Brain microvascular endothelial cell (primary cell): ENCODE measurements around the gene TMEM123.

Experiments
- DNase-seq: peaks from one replicate; pipeline ENCODE4 v3.0.0-alpha.2; 2020
- H3K27ac ChIP-seq: fragments of 250-450 bp; sonication (Bioruptor Pico); 2 replicates; pipeline ENCODE4 v1.5.1; 2020; ENCODE audit warnings: mild to moderate bottlenecking, moderate library complexity
- H3K27me3 ChIP-seq: fragments of 250-450 bp; sonication (Bioruptor Pico); replicated peaks from 2 replicates; pipeline ENCODE4 v1.5.1; 2020; ENCODE audit warnings: mild to moderate bottlenecking
- H3K36me3 ChIP-seq: fragments of 250-450 bp; sonication (Bioruptor Pico); replicated peaks from 2 replicates; pipeline ENCODE4 v1.5.1; 2020; ENCODE audit warnings: mild to moderate bottlenecking
- H3K4me3 ChIP-seq: 2 replicates; pipeline ENCODE4 v1.5.1; 2011; ENCODE audit warnings: low read depth, mild to moderate bottlenecking, control low read depth, low read length, moderate library complexity
- in situ Hi-C: cut with HindIII; loops from 2 replicates; pipeline ENCODE4 v1.10.0; 2017; ENCODE audit warnings: low sequenced_read_pairs, low pct_ligation_motif_present
- TF ChIP-seq, protein P1 (sequence below): IDR thresholded peaks from 2 replicates; pipeline ENCODE4 v1.5.1; 2011; ENCODE audit warnings: low read depth, mild to moderate bottlenecking, moderate library complexity, low read length, control low read depth, inconsistent platforms; ENCODE audit errors: missing control alignments

TMEM123 gene

DNA sequence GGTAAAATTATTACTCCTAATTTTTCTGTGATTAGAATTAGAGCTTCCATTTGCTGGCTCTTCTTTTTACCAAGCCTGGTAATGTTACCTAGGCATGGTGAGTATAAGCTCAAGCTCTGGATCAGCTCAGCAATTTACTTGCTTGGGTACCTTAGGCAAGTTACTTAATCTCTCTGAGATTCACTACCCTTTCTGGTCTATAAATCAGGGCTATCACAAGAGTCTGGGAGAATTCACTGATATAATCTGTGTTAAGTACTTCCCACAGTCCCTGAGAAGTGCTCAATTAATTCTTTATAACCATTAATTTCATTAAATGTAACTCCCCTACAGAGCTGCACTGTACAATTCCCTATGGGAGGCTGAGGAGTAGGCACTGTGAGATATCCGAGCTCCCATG lies 44.2 kb downstream of the TMEM123 start:
- H3K27ac ChIP-seq, result no peak overlapping the region
- in situ Hi-C loops, result no loop called here
- H3K36me3 ChIP-seq, result peaks cover 3% of the 10 kb centered on the region
- H3K4me3 ChIP-seq, result no peak overlapping the region
- no peaks in the 10 kb centered on the region for H3K27me3 ChIP-seq
- DNase-seq, result no peak
- TF ChIP-seq, protein P1, sequence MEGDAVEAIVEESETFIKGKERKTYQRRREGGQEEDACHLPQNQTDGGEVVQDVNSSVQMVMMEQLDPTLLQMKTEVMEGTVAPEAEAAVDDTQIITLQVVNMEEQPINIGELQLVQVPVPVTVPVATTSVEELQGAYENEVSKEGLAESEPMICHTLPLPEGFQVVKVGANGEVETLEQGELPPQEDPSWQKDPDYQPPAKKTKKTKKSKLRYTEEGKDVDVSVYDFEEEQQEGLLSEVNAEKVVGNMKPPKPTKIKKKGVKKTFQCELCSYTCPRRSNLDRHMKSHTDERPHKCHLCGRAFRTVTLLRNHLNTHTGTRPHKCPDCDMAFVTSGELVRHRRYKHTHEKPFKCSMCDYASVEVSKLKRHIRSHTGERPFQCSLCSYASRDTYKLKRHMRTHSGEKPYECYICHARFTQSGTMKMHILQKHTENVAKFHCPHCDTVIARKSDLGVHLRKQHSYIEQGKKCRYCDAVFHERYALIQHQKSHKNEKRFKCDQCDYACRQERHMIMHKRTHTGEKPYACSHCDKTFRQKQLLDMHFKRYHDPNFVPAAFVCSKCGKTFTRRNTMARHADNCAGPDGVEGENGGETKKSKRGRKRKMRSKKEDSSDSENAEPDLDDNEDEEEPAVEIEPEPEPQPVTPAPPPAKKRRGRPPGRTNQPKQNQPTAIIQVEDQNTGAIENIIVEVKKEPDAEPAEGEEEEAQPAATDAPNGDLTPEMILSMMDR, result no peak

DNA sequence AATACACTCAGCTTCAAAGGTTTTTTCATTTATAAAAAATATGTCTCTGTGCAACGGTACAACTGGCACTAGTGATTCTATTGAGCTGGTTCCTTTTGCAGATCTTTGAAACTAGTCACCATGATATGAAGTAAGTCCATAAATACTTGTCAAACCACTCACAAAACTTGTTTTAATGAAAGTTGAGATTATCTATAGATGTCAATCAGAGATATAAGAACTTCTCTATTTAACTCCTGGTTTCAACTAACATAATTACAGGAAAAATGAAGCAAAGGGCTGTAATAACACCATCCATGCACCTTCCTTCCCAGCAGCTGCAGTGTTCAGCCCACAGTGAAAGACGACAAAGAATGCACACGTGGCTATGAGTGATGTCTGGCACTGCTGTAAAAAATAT lies 44.7 kb downstream of the TMEM123 start:
- H3K4me3 ChIP-seq, result no peak overlapping the region
- in situ Hi-C loops, result no loop called here
- no peaks in the 10 kb centered on the region for H3K27me3 ChIP-seq
- TF ChIP-seq, protein P1, result no peak
- H3K27ac ChIP-seq, result no peak overlapping the region
- peaks cover 3% of the 10 kb centered on the region for H3K36me3 ChIP-seq
- DNase-seq, result no peak

DNA sequence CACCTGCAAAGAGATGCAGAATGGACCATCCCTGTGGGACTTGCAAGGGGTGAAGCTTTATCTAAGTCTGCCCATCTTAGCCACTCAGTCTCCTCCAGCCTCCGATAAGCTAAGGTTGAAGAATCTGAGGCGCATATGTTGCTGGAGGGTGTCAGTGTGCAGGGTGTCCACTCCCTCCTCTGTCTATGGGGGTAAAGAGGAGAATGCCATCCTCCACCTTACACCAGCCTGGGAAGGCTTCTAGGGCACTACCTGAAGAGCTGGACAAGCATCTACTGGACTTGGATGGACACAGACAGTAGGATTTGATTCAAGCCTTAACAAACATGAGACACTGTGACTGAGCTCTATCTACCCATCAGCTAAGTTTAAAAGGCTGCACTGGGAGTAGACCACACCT lies 46.5 kb downstream of the TMEM123 start:
- H3K27me3 ChIP-seq, result no peaks in the 10 kb centered on the region
- in situ Hi-C loops, result no loop called here
- DNase-seq, result no peak
- no peak overlapping the region for H3K27ac ChIP-seq
- peaks cover 3% of the 10 kb centered on the region for H3K36me3 ChIP-seq
- TF ChIP-seq, protein P1, result no peak
- no peak overlapping the region for H3K4me3 ChIP-seq

DNA sequence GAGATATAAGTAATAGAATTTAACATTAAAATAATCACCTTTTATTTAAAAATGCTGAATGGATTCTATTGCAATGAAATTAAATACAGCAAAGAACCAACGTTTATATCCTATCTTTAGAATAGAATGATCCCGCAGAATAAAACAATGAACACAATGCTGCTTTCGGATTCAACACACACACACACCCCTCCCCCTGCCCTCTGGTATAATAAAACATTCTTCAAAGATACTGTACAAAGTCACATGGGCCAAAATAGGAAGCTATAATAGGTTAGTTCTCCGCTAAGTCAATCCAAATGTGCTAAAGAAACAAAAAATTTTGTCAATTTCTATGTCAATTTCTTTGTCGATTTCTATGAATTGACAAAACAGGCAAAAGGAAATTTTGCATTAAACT lies 47.1 kb downstream of the TMEM123 start:
- in situ Hi-C loops, result no loop called here
- peaks cover 7% of the 10 kb centered on the region for H3K36me3 ChIP-seq
- no peak overlapping the region for H3K27ac ChIP-seq
- TF ChIP-seq, protein P1, result no peak
- H3K27me3 ChIP-seq, result no peaks in the 10 kb centered on the region
- DNase-seq, result no peak
- H3K4me3 ChIP-seq, result no peak overlapping the region

DNA sequence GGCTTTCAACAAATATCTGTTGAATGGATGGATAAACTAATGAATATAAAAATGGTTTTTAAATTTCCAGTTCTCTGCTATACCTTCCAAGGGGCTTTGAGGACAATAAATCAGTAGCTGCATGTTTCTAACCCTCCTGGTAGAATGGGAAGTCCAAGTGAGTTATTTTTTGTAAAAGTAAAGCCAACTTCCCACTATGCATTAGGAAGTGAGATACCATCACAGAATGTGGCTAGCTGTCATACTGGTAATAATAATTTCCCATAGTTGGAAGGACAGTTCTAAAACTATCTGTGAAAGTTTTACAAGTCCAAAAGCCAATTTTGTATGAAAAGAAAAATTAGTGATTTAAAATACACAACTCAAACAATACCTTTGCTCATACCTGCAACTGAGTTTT lies 50.0 kb downstream of the TMEM123 start:
- H3K36me3 ChIP-seq, result peaks cover 19% of the 10 kb centered on the region
- H3K27ac ChIP-seq, result no peak overlapping the region

DNA sequence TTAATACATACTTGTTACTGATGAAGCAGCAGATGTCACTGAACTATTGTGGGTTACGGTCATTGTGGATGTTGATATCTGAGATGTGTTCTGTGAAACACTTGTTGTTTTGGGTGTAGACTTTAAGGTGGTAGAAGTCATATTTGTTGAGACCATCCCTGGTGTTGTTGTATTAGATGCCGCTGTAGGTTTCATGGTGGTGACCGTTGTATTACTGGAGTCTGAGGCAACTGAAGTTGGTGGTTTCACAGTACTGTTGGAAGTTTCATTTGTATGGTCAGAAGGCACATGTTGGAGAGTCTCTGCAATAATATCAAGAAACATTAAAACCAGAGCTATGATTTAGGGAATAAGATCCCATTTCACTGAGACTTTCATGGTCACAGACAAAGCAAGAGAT lies 50.7 kb downstream of the TMEM123 start:
- Histone ChIP-seq H3K36me3 (peaks cover 22% of the 10 kb centered on the region), H3K27ac (no peak overlapping the region), H3K4me3 (no peak overlapping the region), H3K27me3 (no peaks in the 10 kb centered on the region)
- TF ChIP-seq, protein P1, result no peak
- in situ Hi-C loops, result no loop called here
- no peak for DNase-seq

More for the DNA sequence above, 50.0 kb downstream of the TMEM123 start:
- in situ Hi-C loops, result no loop called here
- DNase-seq, result no peak
- H3K4me3 ChIP-seq, result no peak overlapping the region
- TF ChIP-seq, protein P1, result no peak
- H3K27me3 ChIP-seq, result no peaks in the 10 kb centered on the region
